Activated CD4-positive, CD25-positive, alpha-beta regulatory T cell treated with anti-CD3 and anti-CD28 coated beads, Interleukin-2, amount 50 U/mL, for 24 hours (primary cell): ENCODE measurements around the gene TRERF1.

Experiments used
- ATAC-seq, 2 donors: fragments of 150-1000 bp; cut with Tn5 transposase; one replicate each; pipeline ENCODE4 v1.10.0; 2021; ENCODE audit warnings: mild to moderate bottlenecking in 1 of 2, moderate library complexity in 1 of 2

TRERF1 gene

DNA sequence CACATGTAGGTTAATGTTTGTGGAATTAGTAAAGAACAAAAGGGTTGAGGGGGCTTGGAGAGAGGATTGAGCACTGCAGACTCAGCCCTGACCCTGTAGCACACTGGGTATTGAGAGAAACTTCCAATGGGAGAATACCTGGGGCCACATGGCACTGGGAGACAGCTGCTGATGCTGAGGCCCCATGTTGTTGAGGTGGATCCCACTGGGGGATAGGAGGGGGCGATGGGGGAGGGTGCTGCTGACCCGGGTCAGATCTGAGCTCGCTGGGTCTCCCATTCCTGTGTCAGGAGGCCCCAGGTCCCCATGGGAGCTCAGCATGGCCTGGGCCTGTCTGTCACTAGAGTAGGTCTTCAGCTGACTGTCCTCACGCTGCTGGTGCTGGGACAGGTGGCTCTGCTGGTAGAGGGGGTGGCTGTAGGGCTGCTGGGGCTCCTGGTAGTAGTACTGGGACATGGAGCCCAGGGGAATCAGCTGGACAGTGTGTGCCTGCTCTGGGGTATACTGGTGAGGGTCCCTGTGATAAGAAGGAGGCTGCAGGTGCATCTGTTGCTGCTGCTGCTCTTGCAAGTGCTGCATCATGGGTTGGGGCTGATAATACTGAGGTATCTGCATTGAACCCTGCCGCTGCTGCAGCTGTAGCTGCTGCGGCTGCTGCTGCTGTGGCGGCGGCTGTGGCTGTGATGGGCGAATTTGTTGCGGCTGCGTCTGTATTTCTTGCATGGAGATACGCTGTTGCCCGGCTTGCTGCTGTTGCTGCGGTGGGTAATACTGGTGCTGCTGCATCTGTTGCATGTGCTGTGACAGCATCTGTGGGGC lies 183.5 kb downstream of the TRERF1 start:
- ATAC-seq: no peak

DNA sequence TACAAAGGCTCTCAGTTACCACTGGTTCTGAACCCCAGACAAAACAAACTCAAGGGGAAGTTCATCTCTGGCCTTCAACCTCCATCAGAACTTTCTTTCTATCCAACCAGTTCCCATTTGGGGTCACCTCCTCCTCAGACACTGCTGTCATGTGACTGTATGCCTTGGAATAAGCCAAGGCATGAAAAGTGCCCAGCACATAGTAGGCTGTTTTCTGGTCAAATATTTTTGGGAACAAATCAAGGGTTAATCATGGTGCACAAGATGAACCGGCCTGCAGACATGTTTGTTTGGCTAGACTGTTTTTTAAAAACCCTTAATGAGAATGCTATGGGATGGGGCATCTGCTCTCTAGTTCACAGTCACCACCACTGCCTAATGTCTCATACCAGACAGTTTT lies 185.2 kb downstream of the TRERF1 start:
- ATAC-seq: no peak

DNA sequence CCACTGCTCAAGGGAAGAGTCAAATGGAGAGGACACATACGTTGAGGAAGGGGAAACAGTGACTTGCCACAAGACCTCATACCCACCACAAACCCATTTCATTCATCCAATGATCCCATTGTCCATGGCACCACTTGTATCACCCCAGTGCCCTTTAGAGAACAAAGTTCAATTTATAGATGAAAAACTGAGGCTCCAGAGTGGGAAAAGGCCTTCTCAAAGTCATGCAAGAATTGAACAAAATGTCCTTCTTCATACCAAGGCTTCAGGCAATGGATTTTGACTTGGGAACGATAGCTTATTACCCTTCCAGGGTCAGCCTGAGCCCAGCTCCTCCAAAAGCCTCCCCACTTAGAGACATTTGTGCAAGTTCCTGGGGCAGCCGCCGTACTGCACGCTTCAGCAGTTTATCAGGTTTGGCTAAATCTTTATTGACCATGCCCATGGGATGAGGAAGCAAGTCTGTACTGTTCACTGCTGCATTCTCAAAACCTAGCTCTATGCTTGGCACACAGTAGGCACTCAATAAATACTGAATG lies 186.8 kb downstream of the TRERF1 start:
- no peak for ATAC-seq

- no peak for ATAC-seq
Measured at GRCh38 chr6:42264162-42264851, 187.4 kb downstream of the TRERF1 start.

- no peak for ATAC-seq
Measured at GRCh38 chr6:42263165-42263728, 188.5 kb downstream of the TRERF1 start.

GRCh38 chr6:42260972-42261371 lies 190.8 kb downstream of the TRERF1 start:
- peak; percentile 55 to 65 for ATAC-seq

GRCh38 chr6:42260396-42260888 lies 191.3 kb downstream of the TRERF1 start:
- peak in 1 of 2 donors; percentile 20 for ATAC-seq

DNA sequence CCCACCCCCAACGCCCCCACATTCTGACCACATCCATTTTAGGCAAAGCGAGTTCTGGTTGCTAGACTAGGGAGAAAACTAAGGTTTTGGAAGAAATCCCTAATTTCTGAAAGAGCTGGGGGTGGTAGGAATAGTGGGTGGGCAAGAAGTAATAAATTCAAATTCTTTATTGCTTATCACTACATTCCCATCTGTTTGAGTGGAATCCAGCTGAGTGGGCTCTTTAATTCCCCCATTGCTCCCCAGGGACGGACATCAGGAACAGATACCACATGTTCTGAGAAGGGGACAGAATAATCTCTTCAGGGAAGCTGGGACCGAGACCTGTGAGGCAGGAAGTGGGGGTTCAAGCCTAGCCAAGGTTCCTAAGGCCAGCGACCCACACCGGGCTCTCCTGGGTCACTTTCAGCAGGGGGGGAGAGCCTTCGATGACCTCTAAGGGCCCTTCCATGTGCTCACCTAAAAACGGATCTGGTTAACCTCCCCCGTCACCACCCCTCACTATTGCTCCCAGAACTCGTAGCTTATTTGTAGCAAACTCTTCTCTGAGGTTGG lies 191.8 kb downstream of the TRERF1 start:
- no peak for ATAC-seq

DNA sequence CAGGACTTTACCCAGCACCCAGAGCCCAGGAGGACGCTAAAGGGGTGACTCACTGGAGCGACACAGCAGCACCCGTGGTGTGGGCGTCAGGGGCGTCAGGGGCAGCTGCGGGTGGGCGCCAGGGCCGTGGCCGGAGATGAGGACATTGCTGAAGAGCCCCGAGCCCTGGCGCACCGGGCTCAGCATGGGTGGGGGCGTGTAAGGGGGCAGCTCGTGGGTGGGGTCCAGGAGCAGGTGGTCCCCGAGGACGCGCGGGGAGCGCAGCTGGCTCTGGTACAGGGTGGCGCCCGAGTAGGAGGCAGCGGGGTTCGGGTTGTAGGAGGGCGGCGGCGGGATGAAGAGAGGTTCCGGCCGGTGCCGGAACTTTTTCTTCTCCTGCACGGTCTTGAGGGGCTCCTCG lies 192.4 kb downstream of the TRERF1 start:
- ATAC-seq: no peak

GRCh38 chr6:42257614-42258013 lies 194.1 kb downstream of the TRERF1 start:
- no peak for ATAC-seq

DNA sequence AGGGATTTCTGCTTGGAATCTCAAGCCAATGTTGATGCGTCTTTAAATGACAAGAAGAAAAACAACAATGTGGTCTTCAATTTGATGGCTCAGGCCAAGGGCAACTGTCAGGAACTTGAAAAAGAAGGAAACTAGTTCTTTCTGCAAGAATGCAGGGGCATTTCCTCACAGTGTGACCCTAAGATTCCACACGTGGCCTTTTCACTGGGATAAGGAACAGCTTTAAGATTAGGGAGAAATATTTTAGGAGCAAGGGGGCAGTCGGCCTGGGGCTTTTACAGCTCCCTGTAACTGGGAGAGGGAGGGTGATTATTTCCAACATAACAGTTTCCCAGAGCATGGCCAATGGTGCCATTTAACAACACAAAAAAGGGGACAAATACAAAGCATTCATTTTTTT lies 194.7 kb downstream of the TRERF1 start:
- no peak for ATAC-seq

DNA sequence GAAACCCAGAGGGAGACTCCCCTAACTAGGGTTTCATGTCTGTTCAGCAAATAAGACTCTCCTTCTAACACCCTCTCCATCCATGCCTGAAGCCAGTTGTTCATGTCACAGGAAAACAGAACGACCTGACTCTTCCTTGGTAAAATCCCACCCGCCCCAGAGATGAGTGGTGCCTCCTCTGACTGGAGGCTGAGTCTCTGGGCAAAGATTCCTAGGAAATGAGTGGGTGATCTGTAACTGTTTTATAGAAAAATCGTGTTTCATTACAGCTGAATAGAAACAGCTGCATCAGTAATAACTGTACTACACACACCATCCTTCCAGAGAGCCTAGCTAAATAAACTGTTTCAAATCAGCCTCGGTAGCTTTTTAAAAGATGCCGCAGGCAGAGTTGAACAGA lies 196.7 kb downstream of the TRERF1 start:
- no peak for ATAC-seq

- ATAC-seq: no peak
Measured at GRCh38 chr6:42254505-42254904, 197.2 kb downstream of the TRERF1 start.

- ATAC-seq: no peak
Measured at GRCh38 chr6:42251911-42252637, 199.7 kb downstream of the TRERF1 start.

DNA sequence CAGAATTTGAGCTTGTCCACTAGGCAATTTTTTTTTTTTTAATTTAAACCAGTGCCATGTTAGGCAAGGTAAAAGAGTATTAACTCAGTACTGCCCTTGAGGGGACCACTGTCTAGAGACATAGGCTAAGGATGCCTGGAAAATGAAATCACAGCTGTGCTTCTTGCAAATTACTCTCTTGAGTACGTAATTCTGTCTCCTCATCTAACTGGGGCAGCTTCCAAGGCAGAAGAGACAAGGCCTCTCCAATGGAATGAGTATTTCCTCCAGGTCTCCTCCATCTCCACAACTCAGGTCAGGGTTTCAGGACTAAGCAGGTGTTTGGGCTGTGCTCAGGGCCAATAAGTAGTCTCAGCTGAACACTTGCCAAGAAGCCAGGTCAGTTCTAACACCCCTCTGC lies 200.2 kb downstream of the TRERF1 start:
- ATAC-seq: no peak

DNA sequence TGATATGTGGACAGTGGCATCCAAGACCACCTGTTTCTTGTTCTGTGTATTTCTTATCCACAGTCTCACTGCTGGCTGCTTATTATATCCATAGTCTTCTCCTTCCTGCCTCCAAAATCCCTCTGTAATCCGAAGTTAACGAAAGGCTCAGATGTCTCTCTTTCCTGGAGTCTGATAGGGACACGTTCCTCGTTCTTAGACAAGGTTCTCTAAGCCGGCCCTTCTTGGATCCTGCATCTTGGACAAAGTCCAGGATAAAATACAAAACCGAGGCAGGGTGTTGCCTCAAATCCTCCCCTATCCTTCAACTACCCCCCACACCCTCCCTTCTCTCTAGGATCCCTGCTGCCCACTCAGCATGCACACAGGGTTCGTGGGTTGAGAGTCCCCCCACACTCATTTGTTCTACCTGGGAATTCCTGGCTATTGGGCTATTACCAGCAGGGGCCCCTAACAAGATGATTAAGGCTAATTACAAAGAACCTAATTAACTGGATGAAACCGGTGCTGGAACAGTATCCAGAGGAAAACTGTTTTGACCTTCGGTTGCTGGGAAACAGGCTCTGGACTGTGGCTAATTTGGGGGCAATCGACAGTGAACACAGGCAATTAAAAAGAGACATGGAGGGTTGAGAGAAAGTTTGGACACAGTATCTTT lies 201.3 kb downstream of the TRERF1 start:
- no peak for ATAC-seq

DNA sequence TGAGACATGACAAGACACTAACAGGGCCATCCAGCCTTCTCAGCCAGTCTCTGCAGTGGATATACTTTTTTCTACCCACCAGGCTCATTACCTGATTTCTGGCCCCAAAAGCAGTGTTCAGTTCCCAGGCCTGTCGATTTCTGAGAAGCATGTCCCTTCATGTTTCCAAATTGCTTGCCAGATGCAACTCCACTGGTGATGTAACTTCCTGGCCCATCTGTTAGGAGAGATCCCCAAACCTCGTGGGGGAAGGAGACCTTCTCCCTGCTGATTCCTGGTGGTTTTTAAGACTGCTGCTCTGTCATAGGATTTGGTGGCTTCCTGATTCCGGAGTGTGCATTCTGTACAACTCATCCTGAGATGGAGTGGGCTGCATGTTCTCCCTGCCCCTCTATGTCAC lies 202.4 kb downstream of the TRERF1 start:
- no peak for ATAC-seq

GRCh38 chr6:42243046-42243445 lies 208.7 kb downstream of the TRERF1 start:
- ATAC-seq: no peak

GRCh38 chr6:42241915-42242314 lies 209.8 kb downstream of the TRERF1 start:
- ATAC-seq: no peak

- ATAC-seq: no peak
Measured at GRCh38 chr6:42239736-42240375, 211.9 kb downstream of the TRERF1 start.

GRCh38 chr6:42239333-42239732 lies 212.4 kb downstream of the TRERF1 start:
- no peak for ATAC-seq
